ENCODE data around the gene PRSS38.

The PRSS38 gene

DNA sequence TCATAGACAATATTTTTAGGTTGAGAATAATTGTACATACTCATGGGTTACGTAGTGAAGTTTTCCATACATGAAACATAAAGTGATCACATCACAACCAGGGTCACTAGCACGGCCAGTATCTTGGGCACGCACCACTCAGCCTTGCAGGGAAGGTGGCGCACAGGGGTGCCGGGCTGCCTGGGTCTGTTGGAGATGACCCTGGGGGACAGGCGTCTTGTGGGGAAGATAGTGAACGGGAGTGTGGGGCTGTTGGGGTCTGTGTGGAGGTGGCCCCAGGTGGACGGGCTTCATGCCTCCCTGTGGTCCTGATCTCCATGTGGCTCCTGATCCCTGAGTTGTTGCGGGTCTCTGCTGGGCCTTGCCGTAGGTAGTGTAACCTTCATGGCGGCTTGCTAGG is 38.3 kb upstream of the PRSS38 start:
- no peak for DNase-seq
- in situ Hi-C loops (cut with MboI; ENCODE audit: low pct_unique_long_range_greater_than_20kb, low sequenced_read_pairs), result no loop called here

GRCh38 chr1:227777646-227778045 is 37.8 kb upstream of the PRSS38 start:
- in situ Hi-C loops (cut with MboI; ENCODE audit: low pct_unique_long_range_greater_than_20kb, low sequenced_read_pairs), result no loop called here
- no peak for DNase-seq

DNA sequence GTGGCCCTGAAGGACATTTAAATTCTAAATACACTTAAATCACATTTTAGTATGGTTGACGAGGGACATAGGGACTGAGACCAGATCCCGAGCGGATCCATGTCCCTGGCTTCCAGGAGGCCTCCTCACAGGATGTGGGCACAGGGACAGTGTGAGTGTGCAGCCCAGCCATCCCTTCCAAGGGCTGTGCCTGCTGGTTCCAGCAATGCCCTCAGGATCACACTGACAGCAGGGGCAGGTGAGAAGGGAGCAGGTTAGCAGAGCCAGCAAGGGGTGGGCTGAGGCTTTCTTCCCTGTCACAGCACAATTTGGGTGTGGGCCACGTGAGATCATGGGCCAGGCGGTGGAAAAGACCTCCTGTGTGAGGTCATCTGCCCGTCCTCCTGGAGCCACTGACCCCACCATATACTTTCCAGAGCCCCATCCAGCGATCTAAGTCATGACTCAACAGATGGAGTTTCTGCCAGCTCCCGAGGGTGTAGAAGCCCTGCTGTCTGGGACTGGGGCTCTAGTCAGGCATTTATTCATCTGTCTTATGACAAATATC is 37.0 kb upstream of the PRSS38 start:
- DNase-seq, result no peak
- in situ Hi-C loops (cut with MboI; ENCODE audit: low pct_unique_long_range_greater_than_20kb, low sequenced_read_pairs), result no loop called here

- no peak for DNase-seq
- in situ Hi-C loops (cut with MboI; ENCODE audit: low pct_unique_long_range_greater_than_20kb, low sequenced_read_pairs), result no loop called here
Measured at GRCh38 chr1:227779021-227779441, 36.4 kb upstream of the PRSS38 start.

DNA sequence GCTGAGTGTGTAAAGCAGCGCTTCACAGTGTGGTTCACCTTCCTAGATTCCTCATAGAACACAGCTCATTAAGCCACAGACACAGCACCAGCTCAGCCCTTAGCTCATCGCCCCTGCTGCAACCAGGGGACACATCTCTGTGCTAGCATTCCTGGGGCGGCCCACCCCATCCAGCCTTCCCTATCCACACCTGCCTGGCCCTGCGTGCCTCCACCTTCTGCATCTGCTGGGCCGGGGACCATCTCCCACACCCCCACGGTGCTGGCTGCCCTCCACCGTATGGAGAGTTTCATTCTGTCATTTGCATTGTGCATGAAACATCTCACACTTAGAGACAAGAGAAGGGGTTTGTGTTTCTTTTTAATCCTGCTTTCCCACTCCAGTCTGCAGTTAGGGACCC is 35.8 kb upstream of the PRSS38 start:
- DNase-seq, result no peak
- in situ Hi-C loops (cut with MboI; ENCODE audit: low pct_unique_long_range_greater_than_20kb, low sequenced_read_pairs), result no loop called here

- DNase-seq, result no peak
- in situ Hi-C loops (cut with MboI; ENCODE audit: low pct_unique_long_range_greater_than_20kb, low sequenced_read_pairs), result no loop called here
Measured at GRCh38 chr1:227780101-227781044, 35.1 kb upstream of the PRSS38 start.

DNA sequence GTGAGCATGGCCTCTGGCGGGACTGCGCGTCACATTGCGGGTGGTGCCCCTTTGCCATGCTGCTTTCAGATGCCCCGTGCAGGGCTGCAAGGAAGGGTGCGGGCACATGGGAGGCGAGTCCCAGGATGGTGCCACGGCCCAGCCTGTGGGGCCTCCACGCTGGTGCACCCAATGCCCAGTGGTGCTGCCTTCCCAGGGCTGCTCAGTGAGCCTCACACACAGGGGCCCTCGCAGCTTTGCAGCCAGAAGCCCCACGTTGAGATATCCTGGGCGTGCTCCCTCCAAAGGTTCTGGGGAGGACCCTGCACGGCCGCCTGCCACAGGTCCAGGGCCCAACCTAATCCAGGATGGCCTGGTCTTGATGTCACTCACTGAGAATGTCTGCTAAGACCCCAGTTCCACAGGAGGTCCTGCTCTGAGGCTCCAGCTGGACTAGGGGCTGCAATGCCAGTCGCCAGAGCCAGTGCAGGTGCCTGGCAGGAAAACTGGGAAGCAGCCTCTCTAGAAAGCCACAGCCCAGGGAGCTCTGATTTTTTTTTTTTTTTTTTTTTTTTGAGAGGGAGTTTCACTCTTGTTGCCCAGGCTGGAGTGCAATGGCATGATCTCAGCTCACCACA is 34.1 kb upstream of the PRSS38 start:
- DNase-seq, result no peak
- in situ Hi-C loops (cut with MboI; ENCODE audit: low pct_unique_long_range_greater_than_20kb, low sequenced_read_pairs), result no loop called here

- in situ Hi-C loops (cut with MboI; ENCODE audit: low pct_unique_long_range_greater_than_20kb, low sequenced_read_pairs), result no loop called here
- DNase-seq, result no peak
Measured at GRCh38 chr1:227782226-227782625, 33.2 kb upstream of the PRSS38 start.

- in situ Hi-C loops (cut with MboI; ENCODE audit: low pct_unique_long_range_greater_than_20kb, low sequenced_read_pairs), result no loop called here
- DNase-seq, result no peak
Measured at GRCh38 chr1:227785094-227785804, 30.2 kb upstream of the PRSS38 start.

GRCh38 chr1:227785805-227786671 is 29.4 kb upstream of the PRSS38 start:
- DNase-seq, result no peak
- in situ Hi-C loops (cut with MboI; ENCODE audit: low pct_unique_long_range_greater_than_20kb, low sequenced_read_pairs), result no loop called here

GRCh38 chr1:227786673-227787512 is 28.6 kb upstream of the PRSS38 start:
- in situ Hi-C loops (cut with MboI; ENCODE audit: low pct_unique_long_range_greater_than_20kb, low sequenced_read_pairs), result no loop called here
- DNase-seq, result no peak

- DNase-seq, result peak; percentile 88
- in situ Hi-C loops (cut with MboI; ENCODE audit: low pct_unique_long_range_greater_than_20kb, low sequenced_read_pairs), result no loop called here
Measured at GRCh38 chr1:227787513-227788270, 27.8 kb upstream of the PRSS38 start.

GRCh38 chr1:227788271-227789083 is 27.0 kb upstream of the PRSS38 start:
- peak; percentile 79 for DNase-seq
- in situ Hi-C loops (cut with MboI; ENCODE audit: low pct_unique_long_range_greater_than_20kb, low sequenced_read_pairs), result no loop called here

DNA sequence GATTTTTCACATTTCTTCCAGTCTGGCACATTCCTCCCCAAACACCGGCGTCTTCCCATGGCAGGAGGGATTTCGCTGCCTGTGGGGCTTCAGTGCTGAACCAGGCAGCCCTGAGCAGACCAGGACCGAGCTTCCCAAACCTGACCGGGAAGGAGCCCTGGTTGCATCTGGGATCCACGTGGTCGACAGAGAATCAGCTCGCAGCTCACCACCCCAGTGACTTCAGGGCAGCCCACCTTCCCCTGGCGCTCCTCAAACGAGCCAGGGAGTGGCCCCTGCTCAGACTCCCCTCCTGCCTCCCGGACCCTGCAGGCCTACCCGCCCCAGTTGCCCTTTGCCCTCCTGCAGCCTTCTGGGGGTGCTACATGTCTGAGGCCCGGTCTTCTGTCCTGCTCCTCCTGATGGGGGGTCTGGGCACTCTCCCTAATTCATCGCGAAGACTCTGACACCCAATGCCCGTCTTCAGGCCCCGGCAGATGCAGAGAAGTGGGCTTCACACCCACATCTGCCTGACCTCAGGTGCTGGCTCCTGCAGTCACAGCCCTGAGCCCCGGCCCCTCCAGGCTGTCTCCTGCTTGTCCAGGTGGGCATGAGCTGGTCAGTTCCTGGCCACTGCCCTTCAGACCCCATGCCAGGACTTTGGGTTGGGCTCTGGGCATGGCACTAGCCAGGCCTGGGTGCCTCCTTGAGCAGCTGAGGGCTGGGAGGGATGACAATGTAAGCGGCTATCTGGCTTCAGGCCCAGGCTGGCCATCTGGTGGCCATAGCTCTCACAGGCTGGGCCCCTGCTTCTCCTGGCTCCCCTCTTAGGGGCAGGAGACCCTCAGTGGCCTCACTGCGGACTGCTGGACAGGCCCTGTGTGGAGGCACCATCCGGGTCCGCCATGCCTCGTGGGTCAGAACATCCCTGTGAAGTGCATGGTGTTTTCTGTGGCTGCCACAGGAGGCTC is 26.1 kb upstream of the PRSS38 start:
- in situ Hi-C loops (cut with MboI; ENCODE audit: low pct_unique_long_range_greater_than_20kb, low sequenced_read_pairs), result no loop called here
- DNase-seq, result no peak

GRCh38 chr1:227790034-227790400 is 25.5 kb upstream of the PRSS38 start:
- DNase-seq, result no peak
- in situ Hi-C loops (cut with MboI; ENCODE audit: low pct_unique_long_range_greater_than_20kb, low sequenced_read_pairs), result no loop called here

DNA sequence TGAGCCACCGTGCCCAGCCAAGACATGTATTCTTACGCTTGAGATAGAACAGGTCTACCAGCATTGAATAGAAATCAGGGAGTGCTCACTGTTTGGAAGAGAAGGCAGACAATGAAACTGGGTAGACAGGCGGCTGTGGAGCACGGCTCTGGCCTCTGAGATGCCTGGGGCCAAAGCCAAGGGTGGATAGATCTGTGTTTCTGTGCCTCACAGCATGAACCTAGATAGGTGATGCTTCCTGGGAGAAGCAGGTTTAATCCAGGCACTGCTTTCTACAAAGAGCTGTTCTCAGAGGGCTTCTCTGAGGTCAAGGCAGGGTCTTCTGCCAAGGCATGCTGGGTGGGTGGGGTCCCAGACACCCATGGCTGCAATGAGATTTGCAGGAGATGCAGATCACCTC is 24.6 kb upstream of the PRSS38 start:
- DNase-seq, result no peak
- in situ Hi-C loops (cut with MboI; ENCODE audit: low pct_unique_long_range_greater_than_20kb, low sequenced_read_pairs), result no loop called here
